SU-DHL-6 (cell line): ENCODE data around the gene HERC3.

ENCODE experiments used
- H2AFZ ChIP-seq: fragments of 200-600 bp; sonication (generic); 2 replicates; pipeline ENCODE4 v1.6.1; 2014; ENCODE audit warnings: low read depth, mild to moderate bottlenecking, moderate library complexity, mixed read lengths, antibody characterized with exemption, low read length; ENCODE audit not compliant: severe bottlenecking
- H3F3A ChIP-seq: fragments of 200-600 bp; shearing (Covaris generic); 2 replicates; pipeline ENCODE4 v1.6.0; 2016; ENCODE audit warnings: antibody characterized with exemption, mild to moderate bottlenecking; ENCODE audit not compliant: insufficient read depth
- H3K27ac ChIP-seq: fragments of 200-600 bp; sonication (generic); 2 replicates; pipeline ENCODE4 v1.5.1; 2016; ENCODE audit warnings: low read depth, mild to moderate bottlenecking, low read length, moderate library complexity, mixed read lengths
- H3K27me3 ChIP-seq: fragments of 200-600 bp; sonication (generic), shearing (Covaris generic); 2 replicates; pipeline ENCODE4 v1.6.0; 2014; ENCODE audit warnings: mild to moderate bottlenecking, low read length
- H3K36me3 ChIP-seq: fragments of 200-600 bp; sonication (generic); 2 replicates; pipeline ENCODE4 v1.6.1; 2014; ENCODE audit warnings: mild to moderate bottlenecking, low read length, mixed read lengths
- H3K4me2 ChIP-seq: fragments of 300-600, 200-600 bp; shearing (Covaris generic), sonication (generic); 2 replicates; pipeline ENCODE4 v1.6.0; 2014; ENCODE audit warnings: low read length, low read depth, mild to moderate bottlenecking; ENCODE audit not compliant: poor library complexity, severe bottlenecking
- H3K4me3 ChIP-seq: fragments of 200-600 bp; sonication (generic); 2 replicates; pipeline ENCODE4 v1.5.1; 2014; ENCODE audit warnings: antibody characterized with exemption, low read length, mild to moderate bottlenecking, mixed read lengths; ENCODE audit not compliant: insufficient read depth, poor library complexity, severe bottlenecking
- H3K79me2 ChIP-seq: fragments of 200-600 bp; sonication (generic); 2 replicates; pipeline ENCODE4 v1.6.1; 2014; ENCODE audit warnings: mild to moderate bottlenecking, low read length, moderate library complexity; ENCODE audit not compliant: insufficient read depth
- H3K9ac ChIP-seq: fragments of 200-600 bp; sonication (generic); 2 replicates; pipeline ENCODE4 v1.7.0; 2014; ENCODE audit warnings: mild to moderate bottlenecking, low read length
- H3K9me2 ChIP-seq: fragments of 200-600 bp; sonication (generic); replicated peaks from 2 replicates; pipeline ENCODE4 v1.6.1; 2014; ENCODE audit warnings: low read length; ENCODE audit not compliant: insufficient read depth
- H3K9me3 ChIP-seq: fragments of 200-600 bp; sonication (generic); 2 replicates; pipeline ENCODE4 v1.6.1; 2014; ENCODE audit warnings: low read length, mixed read lengths; ENCODE audit not compliant: insufficient read depth
- H4K20me1 ChIP-seq: fragments of 200-600 bp; sonication (generic); 2 replicates; pipeline ENCODE4 v1.6.1; 2014; ENCODE audit warnings: low read depth, mild to moderate bottlenecking, antibody characterized with exemption, low read length, moderate library complexity, mixed read lengths
- EZH2phosphoT487 ChIP-seq: fragments of 200-600 bp; sonication (generic), shearing (Covaris generic); conservative IDR thresholded peaks from 2 replicates; pipeline ENCODE4 v1.6.1; 2018; ENCODE audit warnings: mild to moderate bottlenecking, antibody characterized with exemption, low read length, moderate library complexity, mixed read lengths
- TF ChIP-seq, protein P1 (sequence below): fragments of 200-600 bp; sonication (generic); IDR thresholded peaks from one replicate; pipeline ENCODE4 v1.5.1; 2017; ENCODE audit warnings: antibody characterized with exemption, mild to moderate bottlenecking, low read length, moderate library complexity; ENCODE audit not compliant: insufficient read depth, poor library complexity, severe bottlenecking

HERC3 gene

DNA sequence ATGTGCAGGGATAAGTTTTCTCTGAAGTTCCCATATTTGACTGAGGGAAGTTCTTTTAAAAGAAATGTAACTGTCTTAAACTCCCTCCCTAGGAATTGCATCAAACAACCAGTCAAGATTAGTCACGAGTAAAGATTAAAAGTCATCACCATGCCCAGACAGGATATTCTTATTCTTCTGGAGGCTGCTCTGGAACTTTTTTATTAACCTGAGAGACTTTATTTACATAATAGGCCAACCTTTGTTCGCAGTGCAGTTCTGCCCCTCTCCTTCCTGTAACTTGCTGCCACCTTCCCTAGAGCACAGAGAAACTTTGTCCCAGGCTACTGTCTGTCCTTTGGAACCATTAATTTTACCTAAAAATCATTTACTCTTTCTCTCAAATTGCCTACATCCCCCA is 9.8 kb upstream of the HERC3 start:
- Histone ChIP-seq H3K27ac (no peak overlapping the region), H3K4me3 (no peak overlapping the region), H4K20me1 (no peaks in the 10 kb centered on the region), H3F3A (no peaks in the 10 kb centered on the region), H3K9me2 (no peaks in the 10 kb centered on the region), H3K36me3 (no peaks in the 10 kb centered on the region), H3K9me3 (no peaks in the 10 kb centered on the region), H2AFZ (no peak overlapping the region), H3K4me2 (no peak overlapping the region), H3K27me3 (no peaks in the 10 kb centered on the region), H3K9ac (no peak overlapping the region), H3K79me2 (no peaks in the 10 kb centered on the region)
- TF ChIP-seq, protein P1, sequence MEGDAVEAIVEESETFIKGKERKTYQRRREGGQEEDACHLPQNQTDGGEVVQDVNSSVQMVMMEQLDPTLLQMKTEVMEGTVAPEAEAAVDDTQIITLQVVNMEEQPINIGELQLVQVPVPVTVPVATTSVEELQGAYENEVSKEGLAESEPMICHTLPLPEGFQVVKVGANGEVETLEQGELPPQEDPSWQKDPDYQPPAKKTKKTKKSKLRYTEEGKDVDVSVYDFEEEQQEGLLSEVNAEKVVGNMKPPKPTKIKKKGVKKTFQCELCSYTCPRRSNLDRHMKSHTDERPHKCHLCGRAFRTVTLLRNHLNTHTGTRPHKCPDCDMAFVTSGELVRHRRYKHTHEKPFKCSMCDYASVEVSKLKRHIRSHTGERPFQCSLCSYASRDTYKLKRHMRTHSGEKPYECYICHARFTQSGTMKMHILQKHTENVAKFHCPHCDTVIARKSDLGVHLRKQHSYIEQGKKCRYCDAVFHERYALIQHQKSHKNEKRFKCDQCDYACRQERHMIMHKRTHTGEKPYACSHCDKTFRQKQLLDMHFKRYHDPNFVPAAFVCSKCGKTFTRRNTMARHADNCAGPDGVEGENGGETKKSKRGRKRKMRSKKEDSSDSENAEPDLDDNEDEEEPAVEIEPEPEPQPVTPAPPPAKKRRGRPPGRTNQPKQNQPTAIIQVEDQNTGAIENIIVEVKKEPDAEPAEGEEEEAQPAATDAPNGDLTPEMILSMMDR: no peak
- TF ChIP-seq EZH2phosphoT487: no peak

DNA sequence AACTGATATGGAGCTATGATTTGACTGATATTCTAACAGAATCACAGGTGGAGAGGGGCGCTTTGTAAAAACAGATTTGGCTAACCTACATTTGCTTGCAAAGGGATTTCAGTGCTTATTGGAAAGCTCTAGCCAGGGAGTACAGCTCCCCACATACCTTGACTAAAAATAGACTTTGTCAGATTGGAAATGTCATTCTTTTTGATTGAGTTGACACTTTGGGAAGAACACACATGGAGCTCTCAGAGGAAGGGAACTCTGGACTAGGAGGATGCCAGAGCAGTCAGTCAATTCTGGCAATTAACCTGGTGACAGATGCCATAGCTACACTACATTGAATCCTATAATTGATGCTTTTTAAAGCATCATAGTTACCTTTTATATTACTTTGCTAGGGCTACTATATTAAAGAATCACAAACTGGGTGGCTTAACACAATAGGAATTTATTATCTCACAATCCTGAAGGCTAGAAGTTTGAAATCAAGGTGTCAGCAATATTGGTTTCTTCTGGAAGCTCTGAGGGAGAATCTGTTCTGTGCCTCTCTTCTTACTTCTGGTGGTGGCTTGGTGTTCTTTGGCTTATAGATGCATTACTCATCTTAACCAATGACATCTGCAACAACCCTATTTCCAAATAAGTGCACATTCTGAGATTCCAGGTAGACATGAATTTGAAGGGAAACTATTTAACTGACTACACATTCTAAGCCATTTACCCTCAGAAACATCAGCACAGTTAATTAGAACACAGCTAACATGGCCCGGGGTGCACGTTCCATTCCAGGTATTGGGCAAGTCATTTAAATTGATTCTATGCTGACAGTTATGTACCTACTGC is 8.4 kb upstream of the HERC3 start:
- no peaks in the 10 kb centered on the region for H3K9me3 ChIP-seq
- H2AFZ ChIP-seq: no peak overlapping the region
- no peaks in the 10 kb centered on the region for H3K36me3 ChIP-seq
- no peaks in the 10 kb centered on the region for H4K20me1 ChIP-seq
- no peak overlapping the region for H3K4me2 ChIP-seq
- H3K27ac ChIP-seq: no peak overlapping the region
- H3K79me2 ChIP-seq: no peaks in the 10 kb centered on the region
- no peak overlapping the region for H3K9ac ChIP-seq
- H3K27me3 ChIP-seq: no peaks in the 10 kb centered on the region
- H3K9me2 ChIP-seq: no peaks in the 10 kb centered on the region
- H3F3A ChIP-seq: no peaks in the 10 kb centered on the region
- TF ChIP-seq, protein P1: no peak
- TF ChIP-seq EZH2phosphoT487: no peak
- no peak overlapping the region for H3K4me3 ChIP-seq

DNA sequence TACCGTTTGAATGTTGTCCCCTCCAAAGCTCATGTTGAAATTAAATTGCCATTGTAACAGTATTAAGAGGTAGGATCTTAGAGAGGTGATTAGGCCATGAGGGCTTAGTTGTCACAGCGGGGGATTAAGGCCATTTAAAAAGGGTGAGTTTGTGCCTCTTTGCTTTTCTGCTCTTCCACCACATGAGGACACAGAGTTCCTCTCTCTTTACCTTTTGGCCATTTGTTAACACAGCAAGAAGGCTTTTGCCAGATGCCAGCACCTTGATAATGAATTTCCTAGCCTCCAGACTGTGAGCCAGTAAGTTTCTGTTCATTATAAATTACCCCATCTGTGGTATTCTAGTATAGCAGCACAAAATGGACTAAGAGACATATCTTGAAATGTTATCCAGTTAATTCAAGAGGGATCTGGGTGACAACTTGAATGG is 7.8 kb upstream of the HERC3 start:
- no peaks in the 10 kb centered on the region for H3F3A ChIP-seq
- no peak for TF ChIP-seq EZH2phosphoT487
- TF ChIP-seq, protein P1: no peak
- no peaks in the 10 kb centered on the region for H3K79me2 ChIP-seq
- H4K20me1 ChIP-seq: no peaks in the 10 kb centered on the region
- H3K36me3 ChIP-seq: no peaks in the 10 kb centered on the region
- no peak overlapping the region for H3K4me3 ChIP-seq
- H3K9me3 ChIP-seq: no peaks in the 10 kb centered on the region
- H2AFZ ChIP-seq: no peak overlapping the region
- no peaks in the 10 kb centered on the region for H3K27me3 ChIP-seq
- H3K27ac ChIP-seq: no peak overlapping the region
- H3K9ac ChIP-seq: no peak overlapping the region
- no peak overlapping the region for H3K4me2 ChIP-seq
- H3K9me2 ChIP-seq: no peaks in the 10 kb centered on the region
